ENCODE results near the gene RHBDL1. TPM values are rescaled to one million over a fixed set of nuclear protein-coding genes. Genes with fewer than 3 reads are reported as not detected.

The RHBDL1 gene
- polyA plus RNA-seq, 1 donor from 2014 or later: 7.2 TPM

DNA sequence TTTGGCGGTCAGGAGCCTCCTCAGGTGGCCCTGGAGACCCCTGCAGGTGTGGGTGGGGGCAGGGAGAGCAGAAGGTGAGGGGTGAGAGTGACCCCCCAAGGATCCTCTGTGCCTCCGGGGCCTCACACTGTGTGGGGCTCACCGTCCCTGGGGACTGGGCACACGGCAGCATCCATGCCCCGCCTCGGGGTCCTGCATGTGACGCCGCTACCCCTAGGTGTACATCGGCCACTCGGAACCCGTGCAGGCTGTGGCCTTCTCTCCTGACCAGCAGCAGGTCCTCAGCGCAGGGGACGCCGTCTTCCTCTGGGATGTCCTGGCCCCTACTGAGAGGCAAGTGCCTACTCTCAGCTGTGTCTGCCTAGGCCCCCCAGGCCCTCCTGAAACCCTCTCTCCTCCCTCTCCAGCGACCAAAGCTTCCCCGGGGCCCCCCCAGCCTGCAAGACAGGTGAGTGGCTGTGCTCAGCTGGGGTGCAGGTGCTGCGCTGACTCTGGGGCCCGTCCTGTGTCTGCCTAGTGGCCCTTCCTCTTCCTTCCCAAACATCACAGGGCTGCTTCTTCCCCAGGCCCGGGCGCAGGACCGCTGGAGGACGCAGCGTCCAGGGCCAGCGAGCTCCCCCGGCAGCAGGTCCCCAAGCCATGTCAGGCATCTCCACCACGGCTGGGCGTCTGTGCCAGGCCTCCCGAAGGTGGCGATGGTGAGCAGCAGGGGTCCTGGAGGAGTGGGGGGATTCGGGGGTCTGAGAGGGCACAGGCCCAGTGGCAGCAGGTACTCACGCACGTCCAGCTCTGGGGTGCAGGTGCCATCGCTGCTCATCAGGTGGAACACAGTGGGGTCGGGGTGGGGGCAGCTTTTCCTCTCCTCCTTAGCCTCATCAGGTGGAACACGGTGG lies 16.5 kb upstream of the RHBDL1 start:
- Histone ChIP-seq H3K27ac (ENCODE audit: low read length) (no peak overlapping the region), H4K20me1 (ENCODE audit: insufficient read depth) (no peaks in the 10 kb centered on the region), H3K79me2 (replicated peaks; ENCODE audit: insufficient read depth, low read length) (no peaks in the 10 kb centered on the region), H3K9ac (ENCODE audit: low read length) (no peak overlapping the region), H3F3A (ENCODE audit: insufficient read depth, low read length, poor library complexity, severe bottlenecking) (no peaks in the 10 kb centered on the region), H3K9me3 (ENCODE audit: low read length) (no peaks in the 10 kb centered on the region), H2AFZ (ENCODE audit: low read depth, low read length) (no peak overlapping the region), H3K9me2 (ENCODE audit: insufficient read depth, low read length) (no peaks in the 10 kb centered on the region), H3K36me3 (ENCODE audit: insufficient read depth, low read length) (no peaks in the 10 kb centered on the region), H3K27me3 (ENCODE audit: insufficient read depth, low read depth, low read length) (no peaks in the 10 kb centered on the region), H3K4me3 (ENCODE audit: low read length) (no peak overlapping the region), H3K4me2 (ENCODE audit: low read length) (no peak overlapping the region)
- TF ChIP-seq MXI1 (conservative IDR thresholded peaks at IDR 0.05; ENCODE audit: poor library complexity, severe bottlenecking) (no peak), SMC3 (conservative IDR thresholded peaks at IDR 0.05; ENCODE audit: poor library complexity) (no peak), EP300 (conservative IDR thresholded peaks at IDR 0.05; ENCODE audit: poor library complexity, severe bottlenecking) (no peak), RAD21 (conservative IDR thresholded peaks at IDR 0.05) (no peak), POLR2AphosphoS5 (IDR thresholded peaks at IDR 0.05) (no peak), EZH2 (IDR thresholded peaks at IDR 0.05; ENCODE audit: borderline replicate concordance, insufficient read depth, low read length, poor library complexity, severe bottlenecking) (no peak), TAF1 (IDR thresholded peaks at IDR 0.05; ENCODE audit: low read depth) (no peak)
- TF ChIP-seq, protein P1, sequence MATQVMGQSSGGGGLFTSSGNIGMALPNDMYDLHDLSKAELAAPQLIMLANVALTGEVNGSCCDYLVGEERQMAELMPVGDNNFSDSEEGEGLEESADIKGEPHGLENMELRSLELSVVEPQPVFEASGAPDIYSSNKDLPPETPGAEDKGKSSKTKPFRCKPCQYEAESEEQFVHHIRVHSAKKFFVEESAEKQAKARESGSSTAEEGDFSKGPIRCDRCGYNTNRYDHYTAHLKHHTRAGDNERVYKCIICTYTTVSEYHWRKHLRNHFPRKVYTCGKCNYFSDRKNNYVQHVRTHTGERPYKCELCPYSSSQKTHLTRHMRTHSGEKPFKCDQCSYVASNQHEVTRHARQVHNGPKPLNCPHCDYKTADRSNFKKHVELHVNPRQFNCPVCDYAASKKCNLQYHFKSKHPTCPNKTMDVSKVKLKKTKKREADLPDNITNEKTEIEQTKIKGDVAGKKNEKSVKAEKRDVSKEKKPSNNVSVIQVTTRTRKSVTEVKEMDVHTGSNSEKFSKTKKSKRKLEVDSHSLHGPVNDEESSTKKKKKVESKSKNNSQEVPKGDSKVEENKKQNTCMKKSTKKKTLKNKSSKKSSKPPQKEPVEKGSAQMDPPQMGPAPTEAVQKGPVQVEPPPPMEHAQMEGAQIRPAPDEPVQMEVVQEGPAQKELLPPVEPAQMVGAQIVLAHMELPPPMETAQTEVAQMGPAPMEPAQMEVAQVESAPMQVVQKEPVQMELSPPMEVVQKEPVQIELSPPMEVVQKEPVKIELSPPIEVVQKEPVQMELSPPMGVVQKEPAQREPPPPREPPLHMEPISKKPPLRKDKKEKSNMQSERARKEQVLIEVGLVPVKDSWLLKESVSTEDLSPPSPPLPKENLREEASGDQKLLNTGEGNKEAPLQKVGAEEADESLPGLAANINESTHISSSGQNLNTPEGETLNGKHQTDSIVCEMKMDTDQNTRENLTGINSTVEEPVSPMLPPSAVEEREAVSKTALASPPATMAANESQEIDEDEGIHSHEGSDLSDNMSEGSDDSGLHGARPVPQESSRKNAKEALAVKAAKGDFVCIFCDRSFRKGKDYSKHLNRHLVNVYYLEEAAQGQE (IDR thresholded peaks at IDR 0.05; ENCODE audit: borderline replicate concordance): no peak
- TF ChIP-seq, protein P2, sequence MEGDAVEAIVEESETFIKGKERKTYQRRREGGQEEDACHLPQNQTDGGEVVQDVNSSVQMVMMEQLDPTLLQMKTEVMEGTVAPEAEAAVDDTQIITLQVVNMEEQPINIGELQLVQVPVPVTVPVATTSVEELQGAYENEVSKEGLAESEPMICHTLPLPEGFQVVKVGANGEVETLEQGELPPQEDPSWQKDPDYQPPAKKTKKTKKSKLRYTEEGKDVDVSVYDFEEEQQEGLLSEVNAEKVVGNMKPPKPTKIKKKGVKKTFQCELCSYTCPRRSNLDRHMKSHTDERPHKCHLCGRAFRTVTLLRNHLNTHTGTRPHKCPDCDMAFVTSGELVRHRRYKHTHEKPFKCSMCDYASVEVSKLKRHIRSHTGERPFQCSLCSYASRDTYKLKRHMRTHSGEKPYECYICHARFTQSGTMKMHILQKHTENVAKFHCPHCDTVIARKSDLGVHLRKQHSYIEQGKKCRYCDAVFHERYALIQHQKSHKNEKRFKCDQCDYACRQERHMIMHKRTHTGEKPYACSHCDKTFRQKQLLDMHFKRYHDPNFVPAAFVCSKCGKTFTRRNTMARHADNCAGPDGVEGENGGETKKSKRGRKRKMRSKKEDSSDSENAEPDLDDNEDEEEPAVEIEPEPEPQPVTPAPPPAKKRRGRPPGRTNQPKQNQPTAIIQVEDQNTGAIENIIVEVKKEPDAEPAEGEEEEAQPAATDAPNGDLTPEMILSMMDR (IDR thresholded peaks at IDR 0.05; ENCODE audit: poor library complexity, severe bottlenecking): no peak

DNA sequence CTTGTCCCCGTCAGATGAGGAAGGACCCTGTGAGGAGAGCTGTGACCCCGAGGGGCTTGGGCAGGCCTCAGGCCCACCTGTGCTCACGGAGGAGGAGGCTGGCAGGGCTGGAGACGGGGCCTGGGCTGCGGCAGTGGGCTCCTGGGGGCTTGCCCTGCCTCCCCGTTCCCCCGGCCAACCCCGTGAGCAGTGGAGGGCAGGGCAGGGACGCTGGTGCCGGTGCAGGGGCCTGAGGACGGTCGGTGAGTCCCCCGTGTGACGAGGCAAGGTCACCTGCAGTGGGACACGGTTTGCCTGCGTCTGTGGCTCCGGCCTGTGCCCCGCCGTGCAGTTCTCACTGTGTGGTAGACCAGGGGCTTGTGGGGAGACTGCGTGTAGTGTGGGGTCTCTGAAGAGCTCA lies 15.9 kb upstream of the RHBDL1 start:
- Histone ChIP-seq H3K4me3 (ENCODE audit: low read length) (no peak overlapping the region), H3K9me2 (ENCODE audit: insufficient read depth, low read length) (no peaks in the 10 kb centered on the region)

More for the DNA sequence above, 15.9 kb upstream of the RHBDL1 start:
- Histone ChIP-seq H2AFZ (ENCODE audit: low read depth, low read length) (no peak overlapping the region), H3K36me3 (ENCODE audit: insufficient read depth, low read length) (no peaks in the 10 kb centered on the region), H3K9ac (ENCODE audit: low read length) (no peak overlapping the region), H3K4me2 (ENCODE audit: low read length) (no peak overlapping the region), H3K9me3 (ENCODE audit: low read length) (no peaks in the 10 kb centered on the region), H4K20me1 (ENCODE audit: insufficient read depth) (no peaks in the 10 kb centered on the region), H3F3A (ENCODE audit: insufficient read depth, low read length, poor library complexity, severe bottlenecking) (no peaks in the 10 kb centered on the region), H3K27ac (ENCODE audit: low read length) (no peak overlapping the region), H3K79me2 (replicated peaks; ENCODE audit: insufficient read depth, low read length) (no peaks in the 10 kb centered on the region), H3K27me3 (ENCODE audit: insufficient read depth, low read depth, low read length) (no peaks in the 10 kb centered on the region)
- TF ChIP-seq, protein P2 (IDR thresholded peaks at IDR 0.05; ENCODE audit: poor library complexity, severe bottlenecking): no peak
- no peak for TF ChIP-seq TAF1 (IDR thresholded peaks at IDR 0.05; ENCODE audit: low read depth)
- TF ChIP-seq, protein P1 (IDR thresholded peaks at IDR 0.05; ENCODE audit: borderline replicate concordance): no peak
- no peak for TF ChIP-seq POLR2AphosphoS5 (IDR thresholded peaks at IDR 0.05)
- no peak for TF ChIP-seq EZH2 (IDR thresholded peaks at IDR 0.05; ENCODE audit: borderline replicate concordance, insufficient read depth, low read length, poor library complexity, severe bottlenecking)
- no peak for TF ChIP-seq SMC3 (conservative IDR thresholded peaks at IDR 0.05; ENCODE audit: poor library complexity)
- TF ChIP-seq RAD21 (conservative IDR thresholded peaks at IDR 0.05): no peak
